HG02623 (cell line): Measurements from ENCODE around the gene RBM39.
"Not testable (repeated sequence)": the region's sequence is repeated elsewhere in the genome, so short reads cannot be mapped to it uniquely, and the experiment has no call there.

Experiments used
- ATAC-seq: cut with Tn5 transposase; IDR thresholded peaks from one replicate; pipeline ENCODE4 v1.9.1; 2021; ENCODE audit warnings: moderate library complexity; ENCODE audit not compliant: unreplicated experiment

Gene RBM39

GRCh38 chr20:35708502-35708901 lies 33.6 kb downstream of the RBM39 start:
- no peak for ATAC-seq

GRCh38 chr20:35706591-35707529 lies 35.2 kb downstream of the RBM39 start:
- not testable (repeated sequence) for ATAC-seq

- ATAC-seq = not testable (repeated sequence)
These were observed 36.2 kb downstream of the RBM39 start for GRCh38 chr20:35705894-35706293.

- no peak for ATAC-seq
These were observed 37.4 kb downstream of the RBM39 start for GRCh38 chr20:35704514-35705261.

GRCh38 chr20:35702824-35703695 lies 39.0 kb downstream of the RBM39 start:
- no peak for ATAC-seq

- no peak for ATAC-seq
These were observed 39.8 kb downstream of the RBM39 start for GRCh38 chr20:35702051-35702823.

- no peak for ATAC-seq
These were observed 41.4 kb downstream of the RBM39 start for GRCh38 chr20:35700625-35701148.

GRCh38 chr20:35699957-35700624 lies 42.0 kb downstream of the RBM39 start:
- no peak for ATAC-seq

GRCh38 chr20:35699127-35699956 lies 42.7 kb downstream of the RBM39 start, which contains the start of the genes NFS1 and ROMO1:
Gene NFS1, minus strand, starts transcription at chr20:35699352. Its CDS starts 64 bp downstream, at chr20:35699288.
Gene ROMO1, plus strand, starts transcription at chr20:35699405. Its CDS starts 228 bp downstream, at chr20:35699633.
- peak; percentile 70 for ATAC-seq

GRCh38 chr20:35698298-35699126 lies 43.5 kb downstream of the RBM39 start:
- ATAC-seq = peak; percentile 30

GRCh38 chr20:35697696-35698297 lies 44.3 kb downstream of the RBM39 start:
- ATAC-seq = no peak

- ATAC-seq = no peak
These were observed 46.1 kb downstream of the RBM39 start for GRCh38 chr20:35695978-35696377.

GRCh38 chr20:35695245-35695749 lies 46.8 kb downstream of the RBM39 start:
- ATAC-seq = no peak

GRCh38 chr20:35690265-35690664 lies 51.8 kb downstream of the RBM39 start:
- no peak for ATAC-seq

- not testable (repeated sequence) for ATAC-seq
These were observed 55.2 kb downstream of the RBM39 start for GRCh38 chr20:35686872-35687271.

- ATAC-seq = not testable (repeated sequence)
These were observed 56.7 kb downstream of the RBM39 start for GRCh38 chr20:35685368-35685767.

GRCh38 chr20:35681960-35682359 lies 60.1 kb downstream of the RBM39 start:
- ATAC-seq = no peak
